NCI-H1694 (cell line): Measurements from ENCODE around the gene SLC7A11.

ENCODE experiments used
- DNase-seq: peaks from one replicate; lab custom pipeline; 2025; lab: John Stamatoyannopoulos, UW

SLC7A11 gene

GRCh38 chr4:138205531-138206233 lies 36.5 kb downstream of the SLC7A11 start:
- DNase-seq: no peak

GRCh38 chr4:138204507-138204906 lies 37.6 kb downstream of the SLC7A11 start:
- no peak for DNase-seq

GRCh38 chr4:138202686-138203085 lies 39.5 kb downstream of the SLC7A11 start:
- DNase-seq: no peak

- no peak for DNase-seq
Measured at GRCh38 chr4:138200236-138200590, 41.9 kb downstream of the SLC7A11 start.

- no peak for DNase-seq
Measured at GRCh38 chr4:138199568-138200235, 42.4 kb downstream of the SLC7A11 start.

GRCh38 chr4:138196153-138196552 lies 46.0 kb downstream of the SLC7A11 start:
- DNase-seq: no peak

- DNase-seq: no peak
Measured at GRCh38 chr4:138193963-138194362, 48.2 kb downstream of the SLC7A11 start.

- no peak for DNase-seq
Measured at GRCh38 chr4:138192113-138192512, 50.0 kb downstream of the SLC7A11 start.

- DNase-seq: no peak
Measured at GRCh38 chr4:138190452-138190858, 51.7 kb downstream of the SLC7A11 start.

- no peak for DNase-seq
Measured at GRCh38 chr4:138189206-138189605, 52.9 kb downstream of the SLC7A11 start.

GRCh38 chr4:138188406-138189084 lies 53.6 kb downstream of the SLC7A11 start:
- DNase-seq: no peak

GRCh38 chr4:138185859-138186645 lies 56.1 kb downstream of the SLC7A11 start:
- DNase-seq: no peak

- DNase-seq: no peak
Measured at GRCh38 chr4:138184886-138185285, 57.3 kb downstream of the SLC7A11 start.

- DNase-seq: peak; percentile 24
Measured at GRCh38 chr4:138182838-138183426, 59.2 kb downstream of the SLC7A11 start.

GRCh38 chr4:138181287-138181686 lies 60.9 kb downstream of the SLC7A11 start:
- no peak for DNase-seq

GRCh38 chr4:138178566-138178965 lies 63.6 kb downstream of the SLC7A11 start:
- DNase-seq: no peak

GRCh38 chr4:138177278-138177968 lies 64.7 kb downstream of the SLC7A11 start:
- no peak for DNase-seq

GRCh38 chr4:138174981-138175794 lies 67.0 kb downstream of the SLC7A11 start:
- DNase-seq: peak; percentile 93

- DNase-seq: no peak
Measured at GRCh38 chr4:138164208-138164607, 77.9 kb downstream of the SLC7A11 start.

GRCh38 chr4:138163171-138163570 lies 79.0 kb downstream of the SLC7A11 start:
- no peak for DNase-seq

GRCh38 chr4:138162259-138162658 lies 79.9 kb downstream of the SLC7A11 start:
- DNase-seq: no peak
